Measurements from ENCODE around the gene TCP1. TPM values are rescaled to one million over a fixed set of nuclear protein-coding genes. Genes with fewer than 3 reads are reported as not detected.

TCP1 gene
- total and polyA plus RNA-seq, 9 of the 15 experiments (the other 6 are each of a cell fraction or from before 2014, with no cell fraction given) = 331 to 801 (median 645) TPM

DNA sequence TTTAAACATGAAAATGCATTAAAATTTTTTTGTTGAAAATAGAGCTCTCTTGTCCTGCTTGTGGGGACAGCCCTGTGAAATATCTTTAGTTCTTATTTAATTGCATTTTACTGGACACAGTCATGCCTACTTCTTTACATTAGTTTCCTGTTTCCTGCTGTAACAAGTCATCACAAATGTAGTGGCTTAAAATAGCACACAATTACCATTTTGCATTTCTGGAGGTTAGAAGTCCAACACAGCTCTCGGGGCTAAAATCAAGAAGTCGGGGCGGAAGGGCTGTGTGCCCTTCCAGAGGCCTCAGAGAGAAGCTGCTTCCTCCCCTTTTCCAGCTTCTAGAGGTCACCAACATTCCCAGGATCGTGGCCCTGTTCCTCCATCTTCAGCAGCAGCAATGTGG, 40.1 kb upstream of the TCP1 start (continued):
- no peak for TF ChIP-seq POU5F1 (IDR thresholded peaks at IDR 0.05; ENCODE audit: borderline replicate concordance, low read depth, low read length, partially characterized antibody)
- TF ChIP-seq NR3C1 (CRISPR knock-in tag; IDR thresholded peaks at IDR 0.05) = no peak
- TF ChIP-seq ZBTB17 (CRISPR knock-in tag; IDR thresholded peaks at IDR 0.05) = no peak

DNA sequence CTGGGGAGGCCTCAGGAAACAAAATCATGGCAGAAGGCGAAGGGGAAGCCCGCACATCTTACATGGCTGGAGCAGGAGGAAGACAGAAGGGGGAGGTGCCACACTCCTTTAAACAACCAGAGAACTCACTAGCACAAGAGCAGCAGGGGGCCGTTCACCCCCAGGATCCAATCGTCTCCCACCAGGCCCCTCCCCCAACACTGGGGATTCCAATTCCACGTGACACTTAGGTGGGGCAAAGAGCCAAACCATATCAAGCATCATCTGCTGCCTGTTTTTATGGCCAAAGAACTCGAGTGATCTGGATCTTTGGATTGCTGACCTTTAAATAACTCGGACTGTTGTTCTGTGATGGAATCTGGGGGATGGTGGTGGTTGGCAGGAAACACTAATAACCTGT, 38.7 kb upstream of the TCP1 start:
- no peak; the same call in 2 of the 3 replicates for ATAC-seq
- Histone ChIP-seq H3K27me3 (ENCODE audit: control insufficient read depth in 2 of 2, insufficient read depth in 2 of 2, low read length in 2 of 2) (peaks cover 68 to 73% of the 10 kb centered on the region in 2 experiments), H3K4me3 (no peak overlapping the region), H3K4me1 (replicated peaks in 1 of 2; ENCODE audit: control insufficient read depth in 2 of 2, insufficient read depth in 2 of 2, low read length in 2 of 2) (peaks cover 0 to 6% of the 10 kb centered on the region in 2 experiments; a peak in 3 of 5 replicates), H2AFZ (ENCODE audit: low read depth, low read length) (no peak overlapping the region), H3K4me2 (ENCODE audit: insufficient read depth, low read length) (no peak overlapping the region), H4K20me1 (replicated peaks; ENCODE audit: control insufficient read depth, insufficient read depth, low read length) (peaks cover 3% of the 10 kb centered on the region; the same call in 1 of the 2 replicates), H3K79me2 (ENCODE audit: control insufficient read depth, insufficient read depth, low read length) (no peaks in the 10 kb centered on the region), H3K9ac (ENCODE audit: insufficient read depth in 1 of 2, low read depth in 2 of 2, low read length in 2 of 2) (no peak overlapping the region), H3K27ac (ENCODE audit: extremely low read depth, low read depth, low read length) (no peak overlapping the region), H3K9me1 (ENCODE audit: control insufficient read depth, insufficient read depth, low read length) (no peaks in the 10 kb centered on the region), H3K9me3 (replicated peaks; ENCODE audit: control insufficient read depth, insufficient read depth, low read depth, low read length) (no peaks in the 10 kb centered on the region), H3K36me3 (ENCODE audit: control insufficient read depth, insufficient read depth, low read length) (no peaks in the 10 kb centered on the region)
- TF ChIP-seq SLC30A9 (CRISPR knock-in tag; IDR thresholded peaks at IDR 0.05) = no peak
- TF ChIP-seq NFIC (IDR thresholded peaks at IDR 0.05) = peak; percentile 46; the same call in 1 of the 2 replicates
- no peak for TF ChIP-seq CCNT2 (IDR thresholded peaks at IDR 0.05; ENCODE audit: borderline replicate concordance, extremely low read depth, insufficient read length, low read depth, low read length)
- TF ChIP-seq, protein P1, sequence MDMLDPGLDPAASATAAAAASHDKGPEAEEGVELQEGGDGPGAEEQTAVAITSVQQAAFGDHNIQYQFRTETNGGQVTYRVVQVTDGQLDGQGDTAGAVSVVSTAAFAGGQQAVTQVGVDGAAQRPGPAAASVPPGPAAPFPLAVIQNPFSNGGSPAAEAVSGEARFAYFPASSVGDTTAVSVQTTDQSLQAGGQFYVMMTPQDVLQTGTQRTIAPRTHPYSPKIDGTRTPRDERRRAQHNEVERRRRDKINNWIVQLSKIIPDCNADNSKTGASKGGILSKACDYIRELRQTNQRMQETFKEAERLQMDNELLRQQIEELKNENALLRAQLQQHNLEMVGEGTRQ (CRISPR knock-in tag; IDR thresholded peaks at IDR 0.05) = 0 out of 2 replicates have a peak, but pooled peaks have one; percentile 4
- no TSS peak for BruUV-seq (replicated peaks)
- intact Hi-C loops (cut with micrococcal nuclease) = no loop called here
- POLR2A ChIA-PET = interaction anchor here (0.7 to 0.9 kb wide), 2 partner anchors 8 to 17 kb away, joined by 4 to 5 read pairs; no protein-coding TSS in a partner anchor
- in situ Hi-C loops (cut with MboI) = no loop called here
- 0% methylated on average over 7 of the region's 7 CpGs for WGBS (ENCODE audit: insufficient coverage, low coverage, missing lambda C conversion rate)
- CTCF ChIA-PET (ENCODE audit: low intra/inter-chr PET ratio) = no interaction called here
- no peak for FAIRE-seq
- peak in 1 of 4 experiments; percentile 29 for DNase-seq (ENCODE audit: extremely low read depth in 1 of 4, low spot score in 3 of 4)

Measured in K562 (cell line).